DMS 273 (cell line): ENCODE measurements around the gene B4GALT1.
A peak's percentile ranks its signal among the peaks of the same experiment; 100 is the strongest.

Source experiments
- DNase-seq: peaks from one replicate; lab custom pipeline; 2025; ENCODE audit not compliant: unreplicated experiment; lab: John Stamatoyannopoulos, UW

Gene B4GALT1

GRCh38 chr9:33125871-33126823 is 41.0 kb downstream of the B4GALT1 start:
- DNase-seq, result no peak

GRCh38 chr9:33125461-33125860 is 41.7 kb downstream of the B4GALT1 start:
- DNase-seq, result no peak

- no peak for DNase-seq
These were observed 42.3 kb downstream of the B4GALT1 start for GRCh38 chr9:33124751-33125381.

- no peak for DNase-seq
These were observed 43.1 kb downstream of the B4GALT1 start for GRCh38 chr9:33124046-33124445.

GRCh38 chr9:33123407-33124031 is 43.6 kb downstream of the B4GALT1 start:
- DNase-seq, result no peak

GRCh38 chr9:33120620-33121019 is 46.5 kb downstream of the B4GALT1 start:
- DNase-seq, result no peak

GRCh38 chr9:33117796-33118195 is 49.3 kb downstream of the B4GALT1 start:
- no peak for DNase-seq

GRCh38 chr9:33117306-33117705 is 49.8 kb downstream of the B4GALT1 start:
- DNase-seq, result no peak

- no peak for DNase-seq
These were observed 50.3 kb downstream of the B4GALT1 start for GRCh38 chr9:33116860-33117259.

GRCh38 chr9:33114746-33115145 is 52.4 kb downstream of the B4GALT1 start:
- DNase-seq, result no peak

- no peak for DNase-seq
These were observed 53.2 kb downstream of the B4GALT1 start for GRCh38 chr9:33113799-33114547.

- no peak for DNase-seq
These were observed 55.0 kb downstream of the B4GALT1 start for GRCh38 chr9:33112094-33112493.

- no peak for DNase-seq
These were observed 55.5 kb downstream of the B4GALT1 start for GRCh38 chr9:33111631-33112030.

- DNase-seq, result no peak
These were observed 56.5 kb downstream of the B4GALT1 start for GRCh38 chr9:33110686-33111085.

- no peak for DNase-seq
These were observed 57.1 kb downstream of the B4GALT1 start for GRCh38 chr9:33109850-33110595.

- DNase-seq, result no peak
These were observed 58.0 kb downstream of the B4GALT1 start for GRCh38 chr9:33109097-33109496.

GRCh38 chr9:33108472-33108871 is 58.7 kb downstream of the B4GALT1 start:
- no peak for DNase-seq

- DNase-seq, result no peak
These were observed 59.4 kb downstream of the B4GALT1 start for GRCh38 chr9:33107762-33108161.

GRCh38 chr9:33106827-33107621 is 60.1 kb downstream of the B4GALT1 start:
- peak; percentile 47 for DNase-seq

GRCh38 chr9:33106372-33106771 is 60.8 kb downstream of the B4GALT1 start:
- no peak for DNase-seq
